ENCODE data around the gene FOXP3.

Gene FOXP3

DNA sequence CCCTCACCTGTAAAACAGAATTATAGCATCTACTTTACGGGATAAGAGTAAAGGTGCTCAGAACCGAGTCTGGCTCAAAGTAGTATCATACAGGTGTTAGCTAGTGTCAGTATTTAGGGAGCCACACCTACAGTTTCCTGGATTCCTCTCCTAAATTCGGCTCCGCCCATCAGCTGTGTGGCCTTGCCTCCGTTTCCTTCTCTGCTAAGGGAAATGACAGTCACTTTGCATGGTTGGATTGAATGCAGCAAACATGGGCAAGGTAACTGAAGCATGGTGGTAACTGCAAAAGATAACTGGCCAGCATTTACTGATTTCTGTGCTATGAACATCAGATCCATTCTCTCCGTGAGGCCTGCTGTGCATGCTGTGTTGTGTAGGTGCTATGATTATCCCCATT, 7.9 kb upstream of the FOXP3 start:
- DNase-seq = no peak

DNA sequence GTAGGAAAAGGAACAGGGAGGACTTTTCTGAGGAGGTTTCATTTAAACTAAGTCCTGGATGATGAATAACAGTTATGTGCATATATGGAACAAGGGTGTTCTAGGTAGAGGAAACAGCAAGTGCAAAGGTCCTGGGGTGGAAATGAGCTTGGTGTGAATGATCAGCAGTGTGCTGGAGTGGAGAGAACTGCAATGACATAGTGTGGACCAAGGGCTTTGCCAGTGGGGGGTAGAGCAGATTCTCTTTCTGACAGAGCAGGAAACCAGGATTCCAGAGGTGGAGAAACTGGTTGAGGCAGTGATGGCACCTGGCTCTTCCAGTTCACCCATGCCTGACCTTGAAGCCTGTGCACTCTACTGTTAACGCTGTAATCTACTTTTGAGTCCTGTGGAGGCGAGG, 6.8 kb upstream of the FOXP3 start:
- DNase-seq = no peak

- DNase-seq = no peak
Observed at GRCh38 chrX:49270249-49270921, 5.9 kb upstream of the FOXP3 start.

DNA sequence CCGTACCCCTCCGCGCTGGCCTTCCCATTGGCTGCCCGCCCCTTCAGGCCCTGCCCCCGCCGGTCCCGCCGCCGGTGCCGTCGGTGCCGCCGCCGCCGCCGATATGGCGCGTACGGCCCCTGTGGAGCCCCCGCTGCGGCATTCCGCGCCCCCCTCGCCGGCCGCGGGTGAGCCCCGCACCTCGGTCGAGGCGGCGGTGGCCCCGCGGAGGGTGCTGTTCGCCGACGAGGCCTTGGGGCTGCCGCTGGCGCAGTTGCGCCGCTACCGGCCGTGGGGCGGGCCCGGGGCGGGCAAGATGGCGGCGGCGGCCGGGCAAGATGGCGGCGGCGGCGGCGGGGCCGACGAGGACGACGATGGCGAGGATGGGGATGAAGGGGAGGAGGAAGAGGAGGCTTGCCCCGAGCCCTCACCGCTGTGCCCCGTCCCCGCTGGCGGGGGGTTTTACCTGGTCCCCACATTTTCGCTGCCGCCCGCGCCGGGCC, 5.3 kb upstream of the FOXP3 start, which contains the start of gene PPP1R3F:
PPP1R3F (plus strand) TSS at position 27 of the 482 bp plus-strand sequence; CDS start at position 104, 77 bp downstream.
- no peak for DNase-seq

DNA sequence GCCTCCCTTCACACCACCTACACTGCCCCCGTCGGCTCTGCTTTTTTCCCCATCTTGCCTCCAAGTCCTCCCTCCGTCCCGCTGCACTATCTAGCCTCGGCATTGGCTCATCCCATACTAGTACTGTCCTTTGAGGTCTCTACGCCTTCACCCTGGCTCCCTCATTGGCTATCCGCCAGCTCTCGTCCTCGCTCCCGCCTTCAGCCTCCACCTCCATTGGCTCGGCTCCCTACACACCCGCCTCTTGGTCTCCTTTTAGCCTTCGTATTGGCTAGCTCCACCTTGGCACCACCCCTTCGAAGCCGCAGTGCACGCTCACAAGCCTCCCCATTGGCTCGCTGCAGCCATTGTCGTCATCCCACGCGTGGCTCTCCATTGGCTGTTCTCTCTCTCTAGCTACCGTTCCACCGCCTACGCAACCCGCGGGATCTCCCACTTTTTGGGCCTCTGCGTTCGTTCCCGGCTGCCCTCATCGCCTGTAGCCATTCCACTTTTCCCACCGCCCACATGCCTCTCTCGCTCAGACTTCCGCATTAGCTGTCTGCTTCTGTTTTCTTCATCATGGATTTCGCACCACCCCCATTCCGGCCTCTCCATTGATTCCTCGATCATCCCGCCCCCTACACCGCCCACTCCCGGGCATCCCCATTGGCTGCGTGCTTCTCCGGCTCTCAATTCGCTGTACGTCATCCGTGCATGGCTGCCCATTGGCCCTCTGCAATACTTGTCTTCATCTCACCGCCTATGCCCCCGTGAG, 4.7 kb upstream of the FOXP3 start:
- peak; percentile 96 for DNase-seq

DNA sequence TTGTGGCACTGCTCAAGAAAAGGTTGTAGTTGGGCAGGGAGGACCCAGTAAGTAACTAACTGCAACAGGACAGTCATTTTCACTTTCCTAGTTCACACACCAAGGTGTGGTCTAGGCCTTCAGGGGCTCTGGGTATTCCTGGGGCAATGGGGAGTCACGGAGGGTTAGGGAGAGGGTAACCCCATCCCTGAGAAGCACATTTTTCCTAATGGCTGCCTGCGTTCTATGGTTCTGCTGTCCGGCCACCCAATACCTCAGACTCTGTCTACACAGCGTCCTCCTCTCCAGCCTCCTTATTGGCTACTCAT, 4.1 kb upstream of the FOXP3 start:
- DNase-seq = no peak

GRCh38 chrX:49266523-49267445, 2.3 kb upstream of the FOXP3 start:
- no peak for DNase-seq

- DNase-seq = no peak
Observed at GRCh38 chrX:49263631-49264030, 879 bp downstream of the FOXP3 start.

DNA sequence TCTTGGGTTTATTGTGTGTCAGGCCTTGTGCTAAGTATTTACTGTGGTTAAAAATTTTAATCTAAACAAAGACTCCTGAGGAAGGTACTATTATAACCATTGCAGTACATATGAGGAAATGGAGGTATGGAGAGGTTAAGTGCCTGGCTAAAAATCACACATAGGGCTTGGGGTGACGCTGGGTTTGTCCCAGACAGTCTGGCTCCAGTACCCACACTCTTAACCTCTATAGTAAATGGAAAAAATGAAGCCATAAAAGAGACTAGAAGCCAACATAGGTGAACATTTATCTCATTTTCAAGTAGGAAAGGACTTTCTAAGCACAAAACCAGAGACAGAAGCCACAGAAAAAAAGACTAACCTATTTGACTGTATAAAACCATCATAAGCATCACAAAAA, 1.9 kb downstream of the FOXP3 start:
- DNase-seq = no peak

DNA sequence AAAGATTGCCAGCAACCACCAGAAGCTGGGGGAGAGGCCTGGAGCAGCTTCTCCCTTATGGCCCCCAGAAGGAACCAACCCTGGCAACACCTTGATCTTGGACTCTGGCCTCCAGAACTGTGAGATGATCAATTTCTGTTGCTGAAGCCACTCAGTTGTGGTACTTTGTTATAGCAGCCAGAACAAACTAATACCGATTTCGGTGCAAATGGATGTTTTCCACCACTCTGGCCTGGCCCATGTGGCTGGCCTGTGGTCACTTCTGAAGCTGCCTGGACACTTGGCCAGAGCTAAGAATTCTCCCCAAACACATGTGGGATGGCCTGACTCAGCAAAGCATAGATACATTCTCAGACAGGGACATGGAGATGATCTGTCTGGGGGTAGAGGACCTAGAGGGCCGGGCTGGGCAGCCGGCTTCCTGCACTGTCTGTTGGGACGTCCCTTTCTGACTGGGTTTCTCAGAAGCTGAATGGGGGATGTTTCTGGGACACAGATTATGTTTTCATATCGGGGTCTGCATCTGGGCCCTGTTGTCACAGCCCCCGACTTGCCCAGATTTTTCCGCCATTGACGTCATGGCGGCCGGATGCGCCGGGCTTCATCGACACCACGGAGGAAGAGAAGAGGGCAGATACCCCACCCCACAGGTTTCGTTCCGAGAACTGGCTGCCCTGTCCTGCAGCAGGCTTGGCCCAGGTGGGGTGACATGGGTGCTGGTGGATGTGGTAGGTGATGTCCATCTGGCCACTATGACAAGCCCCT, 4.1 kb downstream of the FOXP3 start:
- DNase-seq = no peak

GRCh38 chrX:49258749-49259124, 5.8 kb downstream of the FOXP3 start:
- DNase-seq = no peak

DNA sequence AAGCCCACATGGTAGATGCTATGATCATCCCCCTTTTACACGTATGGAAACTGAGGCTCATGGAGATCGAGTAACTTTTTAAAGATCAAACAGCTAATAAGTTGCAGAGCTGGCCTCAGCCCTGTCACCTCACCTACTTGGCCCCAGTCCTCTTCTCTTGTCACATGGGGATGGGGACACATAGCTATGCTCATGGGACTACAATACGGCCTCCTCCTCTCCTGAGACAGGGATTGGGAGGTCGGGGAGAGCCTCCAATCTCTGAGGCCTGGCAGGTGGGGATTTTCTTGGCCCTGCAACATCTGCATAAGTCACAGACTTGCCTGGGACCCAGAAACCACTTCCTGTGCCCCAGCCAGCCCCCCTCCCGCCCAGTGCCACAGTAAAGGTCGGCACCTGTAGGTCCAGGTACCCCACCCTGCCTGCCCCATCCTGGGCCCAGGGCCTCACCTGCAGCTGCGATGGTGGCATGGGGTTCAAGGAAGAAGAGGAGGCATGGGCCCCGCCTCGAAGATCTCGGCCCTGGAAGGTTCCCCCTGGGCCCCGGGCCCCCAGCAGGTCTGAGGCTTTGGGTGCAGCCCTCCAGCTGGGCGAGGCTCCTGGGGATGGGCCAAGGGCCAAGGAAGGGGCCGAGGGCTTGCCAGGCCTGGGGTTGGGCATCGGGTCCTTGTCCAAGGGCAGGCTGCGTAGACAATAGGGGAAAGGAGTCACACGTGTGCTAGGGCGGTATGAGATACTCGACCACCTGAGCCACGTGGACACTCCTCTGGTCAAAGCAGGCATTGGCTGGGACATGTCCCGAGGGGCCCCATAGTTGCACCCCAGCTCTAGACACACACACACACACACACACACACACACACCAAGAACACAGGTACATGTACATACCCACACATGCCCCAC, 6.4 kb downstream of the FOXP3 start:
- DNase-seq = no peak

- no peak for DNase-seq
Observed at GRCh38 chrX:49257074-49257790, 7.3 kb downstream of the FOXP3 start.

- DNase-seq = no peak
Observed at GRCh38 chrX:49256268-49256995, 8.1 kb downstream of the FOXP3 start.

DNA sequence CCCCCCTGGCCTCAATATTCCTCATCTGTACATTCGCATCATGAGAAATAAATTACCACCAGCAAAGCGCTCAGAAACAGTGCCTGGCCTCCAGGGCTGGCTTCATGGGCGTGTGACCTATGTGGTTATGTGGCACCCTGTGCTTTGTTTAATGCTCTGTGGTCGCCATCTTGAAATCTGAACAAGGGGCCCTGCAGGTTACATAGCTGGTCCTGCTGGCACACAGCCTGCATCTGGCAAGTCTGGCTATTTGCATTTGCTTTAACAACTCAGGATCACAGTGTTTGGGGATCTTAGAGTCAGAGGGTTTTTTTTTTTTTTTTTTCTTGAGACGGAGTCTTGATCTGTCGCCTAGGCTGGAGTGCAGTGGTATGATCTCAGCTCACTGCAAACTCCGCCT, 9.9 kb downstream of the FOXP3 start:
- DNase-seq = no peak

DNA sequence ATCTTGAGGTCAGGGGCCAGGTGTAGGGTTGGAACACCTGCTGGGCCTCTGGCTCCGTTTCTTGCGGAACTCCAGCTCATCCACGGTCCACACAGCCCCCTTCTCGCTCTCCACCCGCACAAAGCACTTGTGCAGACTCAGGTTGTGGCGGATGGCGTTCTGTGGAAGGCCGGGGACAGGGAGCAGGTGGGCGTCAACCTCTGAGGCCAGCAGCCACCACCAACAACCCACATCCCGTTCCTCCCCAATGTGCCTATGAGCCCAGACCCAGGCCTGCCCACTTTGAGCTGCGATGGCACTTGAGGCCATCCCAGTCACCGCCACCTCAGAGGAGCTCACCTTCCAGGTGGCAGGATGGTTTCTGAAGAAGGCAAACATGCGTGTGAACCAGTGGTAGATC, 13.2 kb downstream of the FOXP3 start:
- DNase-seq = no peak

DNA sequence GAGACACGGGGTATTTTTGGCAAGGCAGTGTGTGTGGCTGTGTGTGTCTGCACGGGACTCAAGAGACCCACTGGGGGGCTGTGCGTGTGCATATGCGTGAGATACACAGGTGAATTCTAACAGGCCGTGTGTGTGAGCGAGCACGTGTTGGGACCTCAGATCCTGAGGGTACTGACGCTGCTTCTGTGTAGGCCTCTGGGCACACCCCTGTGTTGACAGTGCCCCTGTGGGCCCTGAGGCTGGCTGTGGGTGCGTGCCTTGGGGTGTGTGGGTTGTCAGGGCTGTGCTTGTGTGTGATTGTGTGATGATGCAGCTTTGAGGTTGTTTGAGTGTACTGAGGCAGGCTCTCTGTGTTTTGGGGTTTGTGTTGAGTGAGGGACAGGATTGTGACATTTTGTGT, 13.9 kb downstream of the FOXP3 start:
- no peak for DNase-seq

GRCh38 chrX:49250066-49250465, 14.4 kb downstream of the FOXP3 start:
- DNase-seq = no peak

DNA sequence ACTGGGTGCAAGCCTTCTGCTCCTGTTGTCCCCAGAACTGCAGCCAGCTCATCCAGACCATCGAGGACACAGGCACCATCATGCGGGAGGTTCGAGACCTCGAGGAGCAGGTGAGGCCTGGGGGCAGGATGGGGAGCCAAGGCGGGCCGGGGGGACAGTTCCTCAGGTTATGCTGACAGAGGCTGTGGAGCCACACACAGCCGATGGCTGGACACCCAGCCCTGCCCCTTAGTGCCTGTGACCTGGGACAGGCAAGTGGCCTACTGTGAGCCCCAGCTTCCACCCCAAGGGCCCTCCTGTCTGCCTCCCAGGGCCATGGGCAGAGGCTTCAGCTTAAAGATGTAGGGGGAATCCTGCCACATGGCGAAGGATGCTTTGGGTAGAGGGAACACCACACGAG, 14.9 kb downstream of the FOXP3 start:
- no peak for DNase-seq

DNA sequence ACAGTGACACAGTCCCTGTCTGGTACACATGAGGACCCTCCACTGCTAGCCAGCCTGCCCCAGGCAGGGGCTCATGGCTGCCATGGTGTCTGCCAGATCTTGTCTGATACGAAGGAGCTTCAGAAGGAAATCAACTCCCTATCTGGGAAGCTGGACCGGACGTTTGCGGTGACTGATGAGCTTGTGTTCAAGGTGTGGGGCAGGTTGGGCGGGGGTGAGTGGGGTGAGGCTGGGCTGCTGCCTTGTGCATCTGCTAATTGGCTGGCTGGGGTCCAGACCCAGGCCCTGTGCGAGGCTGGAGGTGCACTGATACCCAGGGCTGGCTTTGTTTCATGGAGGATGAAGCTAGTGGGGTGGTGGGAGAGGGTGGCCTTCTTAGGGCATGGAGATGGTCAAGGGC, 15.4 kb downstream of the FOXP3 start:
- no peak for DNase-seq

Data from stimulated activated CD4-positive, alpha-beta T cell treated with anti-CD3 and anti-CD28 coated beads, Interleukin-1b, Interleukin-23, amount 100 ng/mL, for 48 hours (primary cell).